ENCODE measurements around the gene INPP4B. TPM values are rescaled to one million over a fixed set of nuclear protein-coding genes. Genes with fewer than 3 reads are reported as not detected.

Gene INPP4B
- total and polyA plus RNA-seq, 3 donors from 2014 or later: 23.2 to 64.5 (median 55.2) TPM

GRCh38 chr4:142631836-142632235, 214.3 kb downstream of the INPP4B start:
- no peak overlapping the region for H3K27ac ChIP-seq
- no peaks in the 10 kb centered on the region for H3K4me1 ChIP-seq
- no peak overlapping the region for H3K4me3 ChIP-seq
- H3K9me3 ChIP-seq: no peaks in the 10 kb centered on the region
- H3K36me3 ChIP-seq (ENCODE audit: low read depth, missing control alignments): peaks cover 3% of the 10 kb centered on the region
- WGBS, 2 donors: 89% methylated on average over 2 of the region's 2 CpGs
- DNase-seq: no peak
- intact Hi-C loops (cut with DNase I; ENCODE audit: low total_unique reads): no loop called here
- no peak for TF ChIP-seq POLR2A (IDR thresholded peaks at IDR 0.05)
- TF ChIP-seq, protein P1, sequence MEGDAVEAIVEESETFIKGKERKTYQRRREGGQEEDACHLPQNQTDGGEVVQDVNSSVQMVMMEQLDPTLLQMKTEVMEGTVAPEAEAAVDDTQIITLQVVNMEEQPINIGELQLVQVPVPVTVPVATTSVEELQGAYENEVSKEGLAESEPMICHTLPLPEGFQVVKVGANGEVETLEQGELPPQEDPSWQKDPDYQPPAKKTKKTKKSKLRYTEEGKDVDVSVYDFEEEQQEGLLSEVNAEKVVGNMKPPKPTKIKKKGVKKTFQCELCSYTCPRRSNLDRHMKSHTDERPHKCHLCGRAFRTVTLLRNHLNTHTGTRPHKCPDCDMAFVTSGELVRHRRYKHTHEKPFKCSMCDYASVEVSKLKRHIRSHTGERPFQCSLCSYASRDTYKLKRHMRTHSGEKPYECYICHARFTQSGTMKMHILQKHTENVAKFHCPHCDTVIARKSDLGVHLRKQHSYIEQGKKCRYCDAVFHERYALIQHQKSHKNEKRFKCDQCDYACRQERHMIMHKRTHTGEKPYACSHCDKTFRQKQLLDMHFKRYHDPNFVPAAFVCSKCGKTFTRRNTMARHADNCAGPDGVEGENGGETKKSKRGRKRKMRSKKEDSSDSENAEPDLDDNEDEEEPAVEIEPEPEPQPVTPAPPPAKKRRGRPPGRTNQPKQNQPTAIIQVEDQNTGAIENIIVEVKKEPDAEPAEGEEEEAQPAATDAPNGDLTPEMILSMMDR (IDR thresholded peaks at IDR 0.05): no peak
- no peaks in the 10 kb centered on the region for H3K27me3 ChIP-seq

- intact Hi-C loops (cut with DNase I; ENCODE audit: low total_unique reads): no loop called here
- H3K27me3 ChIP-seq: no peaks in the 10 kb centered on the region
- no peak for TF ChIP-seq POLR2A (IDR thresholded peaks at IDR 0.05)
- TF ChIP-seq, protein P1 (IDR thresholded peaks at IDR 0.05): no peak
- H3K36me3 ChIP-seq (ENCODE audit: low read depth, missing control alignments): no peaks in the 10 kb centered on the region
- 57 to 68% methylated on average over 2 of the region's 2 CpGs for WGBS, 2 donors
- H3K4me1 ChIP-seq: no peaks in the 10 kb centered on the region
- H3K4me3 ChIP-seq: no peak overlapping the region
- no peak for DNase-seq
- no peaks in the 10 kb centered on the region for H3K9me3 ChIP-seq
- H3K27ac ChIP-seq: no peak overlapping the region
Measured at GRCh38 chr4:142615324-142615665, 230.8 kb downstream of the INPP4B start.

- H3K27me3 ChIP-seq: no peaks in the 10 kb centered on the region
- DNase-seq: no peak
- H3K36me3 ChIP-seq (ENCODE audit: low read depth, missing control alignments): no peaks in the 10 kb centered on the region
- intact Hi-C loops (cut with DNase I; ENCODE audit: low total_unique reads): no loop called here
- H3K4me3 ChIP-seq: no peak overlapping the region
- no peaks in the 10 kb centered on the region for H3K4me1 ChIP-seq
- WGBS, 2 donors: 85 to 91% methylated on average over 2 of the region's 2 CpGs
- TF ChIP-seq, protein P1 (IDR thresholded peaks at IDR 0.05): no peak
- TF ChIP-seq POLR2A (IDR thresholded peaks at IDR 0.05): no peak
- no peaks in the 10 kb centered on the region for H3K9me3 ChIP-seq
- no peak overlapping the region for H3K27ac ChIP-seq
Measured at GRCh38 chr4:142614621-142615323, 231.3 kb downstream of the INPP4B start.

- 74 to 93% methylated on average over 1 of the region's 1 CpG for WGBS, 2 donors
- Histone ChIP-seq H3K9me3 (no peaks in the 10 kb centered on the region), H3K4me1 (no peaks in the 10 kb centered on the region), H3K27me3 (no peaks in the 10 kb centered on the region), H3K27ac (no peak overlapping the region), H3K4me3 (no peak overlapping the region), H3K36me3 (ENCODE audit: low read depth, missing control alignments) (no peaks in the 10 kb centered on the region)
- DNase-seq: no peak
- TF ChIP-seq, protein P1 (IDR thresholded peaks at IDR 0.05): no peak
- no peak for TF ChIP-seq POLR2A (IDR thresholded peaks at IDR 0.05)
- intact Hi-C loops (cut with DNase I; ENCODE audit: low total_unique reads): no loop called here
Measured at GRCh38 chr4:142607976-142608375, 238.1 kb downstream of the INPP4B start.

GRCh38 chr4:142600952-142601351, 245.1 kb downstream of the INPP4B start:
- Histone ChIP-seq H3K27ac (no peak overlapping the region), H3K9me3 (no peaks in the 10 kb centered on the region), H3K27me3 (no peaks in the 10 kb centered on the region), H3K36me3 (ENCODE audit: low read depth, missing control alignments) (no peaks in the 10 kb centered on the region), H3K4me1 (no peaks in the 10 kb centered on the region), H3K4me3 (no peak overlapping the region)
- 74 to 82% methylated on average over 1 of the region's 1 CpG for WGBS, 2 donors
- intact Hi-C loops (cut with DNase I; ENCODE audit: low total_unique reads): no loop called here
- TF ChIP-seq POLR2A (IDR thresholded peaks at IDR 0.05): no peak
- TF ChIP-seq, protein P1 (IDR thresholded peaks at IDR 0.05): no peak
- DNase-seq: no peak

Measured in testis (tissue), 3 donors.